HepG2 (cell line): Measurements from ENCODE around the gene R3HDM4. TPM values are rescaled to one million over a fixed set of nuclear protein-coding genes. Genes with fewer than 3 reads are reported as not detected.

Experiments used
- ATAC-seq: fragments of 200-7000 bp; cut with Tn5 transposase; 3 replicates; pipeline ENCODE4 v1.9.1; 2020; ENCODE audit warnings: mild to moderate bottlenecking, moderate library complexity
- BruUV-seq: library from RNA; stranded (reverse); fragments of 400-500 nt; replicated peaks from 2 replicates; lab custom pipeline; 2021; lab: Mats Ljungman, UMichigan
- CTCF ChIA-PET: fragments of 300-600 bp; formaldehyde crosslinking; extraction: SDS; loops from one replicate; lab custom pipeline; 2021; ENCODE audit warnings: low total read pairs, inconsistent platforms, low intra/inter-chr PET ratio; lab: Yijun Ruan, JAX
- POLR2A ChIA-PET: fragments of 350-600 bp; sonication (Branson Sonifier 250); formaldehyde crosslinking; loops from one replicate; lab custom pipeline; 2020; ENCODE audit warnings: antibody characterized with exemption, inconsistent platforms; lab: Yijun Ruan, JAX
- DNase-seq: peaks from one replicate; pipeline ENCODE4 v3.0.0-alpha.2; 2015; ENCODE audit warnings: low spot score
- FAIRE-seq: peaks from 3 replicates; lab custom pipeline; 2011; peaks lifted over from hg19 to GRCh38; lab: Jason Lieb, UNC
- H2AFZ ChIP-seq: one replicate; pipeline ENCODE4 v1.6.1; 2011; ENCODE audit warnings: low read length, inconsistent platforms
- H3K27ac ChIP-seq: fragments of 300-600 bp; 3 replicates; pipeline ENCODE4 v1.8.0; 2011; ENCODE audit warnings: mixed run types, mild to moderate bottlenecking, mixed read lengths, low read length, inconsistent platforms; ENCODE audit not compliant: insufficient read depth; ENCODE audit errors: extremely low read length
- H3K27me3 ChIP-seq, 2 experiments: fragments of 200-600 bp in 1 of 2; 2 replicates in 1 of 2; 3 replicates in 1 of 2; pipeline versions ENCODE4 v1.6.0 to v1.8.0; 2011; ENCODE audit warnings: low read length in 2 of 2, mild to moderate bottlenecking in 2 of 2, moderate library complexity in 2 of 2, inconsistent platforms in 1 of 2; ENCODE audit not compliant: insufficient read depth in 2 of 2, control insufficient read depth in 1 of 2
- H3K36me3 ChIP-seq, 2 experiments: fragments of 200-600 bp in 1 of 2; replicated peaks in 1 of 2; 2 replicates in 1 of 2; 3 replicates in 1 of 2; pipeline versions ENCODE4 v1.5.1 to v1.8.0; 2011; ENCODE audit warnings: low read length in 2 of 2, inconsistent platforms in 1 of 2; ENCODE audit not compliant: insufficient read depth in 2 of 2, control insufficient read depth in 1 of 2
- H3K4me1 ChIP-seq: 2 replicates; pipeline ENCODE4 v1.5.1; 2012; ENCODE audit warnings: low read length, inconsistent platforms; ENCODE audit not compliant: insufficient read depth
- H3K4me2 ChIP-seq: 2 replicates; pipeline ENCODE4 v1.6.0; 2011; ENCODE audit warnings: low read depth, low read length, inconsistent platforms
- H3K4me3 ChIP-seq, 3 experiments: fragments of 200-600 bp in 1 of 3; sonication (generic), shearing (Covaris generic) in 1 of 3; replicated peaks in 1 of 3; 2 replicates each; pipeline ENCODE4 v1.5.1; 2011 to 2016; ENCODE audit warnings: low read length in 3 of 3, inconsistent platforms in 2 of 3, low read depth in 2 of 3, mild to moderate bottlenecking in 2 of 3, control low read depth in 1 of 3, mixed read lengths in 1 of 3; ENCODE audit not compliant: insufficient read depth in 1 of 3
- H3K79me2 ChIP-seq: one replicate; pipeline ENCODE4 v1.6.1; 2011; ENCODE audit warnings: low read length, inconsistent platforms; ENCODE audit not compliant: insufficient read depth
- H3K9ac ChIP-seq: 2 replicates; pipeline ENCODE4 v1.6.0; 2011; ENCODE audit warnings: mild to moderate bottlenecking, low read depth, low read length, inconsistent platforms; ENCODE audit not compliant: insufficient read depth
- H3K9me3 ChIP-seq: 2 replicates; pipeline ENCODE4 v1.5.1; 2012; ENCODE audit warnings: mild to moderate bottlenecking, low read length
- H4K20me1 ChIP-seq: 2 replicates; pipeline ENCODE4 v1.6.0; 2011; ENCODE audit warnings: inconsistent platforms, mild to moderate bottlenecking, low read length, moderate library complexity; ENCODE audit not compliant: insufficient read depth
- ARNTL ChIP-seq: sonication (generic); formaldehyde crosslinking; IDR thresholded peaks from 2 replicates; pipeline ENCODE4 v1.4.0; 2020; ENCODE audit warnings: mild to moderate bottlenecking, missing genetic modification reagents
- GATAD1 ChIP-seq: IDR thresholded peaks from 2 replicates; pipeline ENCODE4 v1.6.1; 2016; ENCODE audit warnings: missing genetic modification reagents, missing compliant biosample characterization
- GATAD2A ChIP-seq: IDR thresholded peaks from 2 replicates; pipeline ENCODE4 v1.6.1; 2016
- GPN1 ChIP-seq: sonication (generic); formaldehyde crosslinking; IDR thresholded peaks from 2 replicates; pipeline ENCODE4 v1.5.1; 2020; ENCODE audit warnings: missing genetic modification reagents, borderline replicate concordance
- HNF4A ChIP-seq: sonication (generic); formaldehyde crosslinking; IDR thresholded peaks from 2 replicates; pipeline ENCODE4 v1.4.0; 2020; ENCODE audit warnings: missing genetic modification reagents
- SALL2 ChIP-seq: sonication (generic); formaldehyde crosslinking; IDR thresholded peaks from 2 replicates; pipeline ENCODE4 v1.8.1; 2023; ENCODE audit warnings: mild to moderate bottlenecking, missing genetic modification reagents, inconsistent platforms
- TEAD2 ChIP-seq: sonication (generic); formaldehyde crosslinking; IDR thresholded peaks from 2 replicates; pipeline ENCODE4 v1.9.0; 2021; ENCODE audit warnings: missing genetic modification reagents
- U2AF2 ChIP-seq: fragments of 200-400 bp; formaldehyde crosslinking; IDR thresholded peaks from 2 replicates; pipeline ENCODE4 v1.6.1; 2017; ENCODE audit warnings: low read depth, mild to moderate bottlenecking, low read length
- YEATS4 ChIP-seq: sonication (generic); formaldehyde crosslinking; IDR thresholded peaks from 2 replicates; pipeline ENCODE4 v1.4.0; 2020; ENCODE audit warnings: missing genetic modification reagents, borderline replicate concordance
- ZFX ChIP-seq: sonication (generic); formaldehyde crosslinking; IDR thresholded peaks from 2 replicates; pipeline ENCODE4 v1.4.0; 2020; ENCODE audit warnings: mild to moderate bottlenecking, low read depth, missing genetic modification reagents, moderate library complexity
- ZMYM2 ChIP-seq: sonication (generic); formaldehyde crosslinking; IDR thresholded peaks from 2 replicates; pipeline ENCODE4 v1.8.0; 2022; ENCODE audit warnings: mild to moderate bottlenecking, missing genetic modification reagents
- ZNF496 ChIP-seq: sonication (generic); formaldehyde crosslinking; IDR thresholded peaks from 2 replicates; pipeline ENCODE4 v1.8.1; 2023; ENCODE audit warnings: mild to moderate bottlenecking, moderate library complexity, missing genetic modification reagents; ENCODE audit not compliant: insufficient replicate concordance
- WGBS: methylation state at CpG from one replicate; pipeline ENCODE4 v1.1.6; 2017; ENCODE audit warnings: low lambda C conversion rate; 5-methylcytosine and 5-hydroxymethylcytosine counted together
- in situ Hi-C: cut with HindIII; loops from 2 replicates; pipeline ENCODE4 v1.10.0; 2017; ENCODE audit warnings: low pct_unique_long_range_greater_than_20kb; ENCODE audit not compliant: extremely low pct_ligation_motif_present
- intact Hi-C: fragments of 100-400 bp; cut with micrococcal nuclease; formaldehyde crosslinking; loops from one replicate; pipeline ENCODE4 v1.10.0; 2022; ENCODE audit not compliant: unreplicated experiment
- polyA plus RNA-seq, 8 experiments: library from polyadenylated mRNA; depleted of rRNA in 3 of 8; stranded (reverse) in 7 of 8; unstranded in 1 of 8; fragments of >200 nt; fragmentation: Illumina TruSeq in 4 of 8; extraction: Trizol in 4 of 8; gene quantifications; 2 replicates each; pipeline versions ENCODE4 v1.2.1 to v1.2.3, GENCODE V29; 2011 to 2016; ENCODE audit warnings: low read depth in 4 of 8, missing spikeins in 1 of 8, mixed read lengths in 1 of 8; ENCODE audit not compliant: insufficient read depth in 1 of 8
- total RNA-seq, 5 experiments: library from RNA; depleted of rRNA; stranded (reverse); fragments of >200 nt; fragmentation: Illumina TruSeq; extraction: Trizol; gene quantifications; 2 replicates each; pipeline ENCODE4 v1.2.3, GENCODE V29; 2016; ENCODE audit warnings: low read depth in 1 of 5
- TF ChIP-seq, protein P1 (sequence below): sonication (generic); formaldehyde crosslinking; IDR thresholded peaks from 2 replicates; pipeline ENCODE4 v1.5.0; 2020; ENCODE audit warnings: mild to moderate bottlenecking, missing genetic modification reagents
- TF ChIP-seq, protein P2 (sequence below): sonication (generic); formaldehyde crosslinking; IDR thresholded peaks from 2 replicates; pipeline ENCODE4 v1.4.0; 2020; ENCODE audit warnings: mild to moderate bottlenecking, missing genetic modification reagents
- TF ChIP-seq, protein P3 (sequence below): sonication (generic); formaldehyde crosslinking; IDR thresholded peaks from 2 replicates; pipeline ENCODE4 v1.9.0; 2022; ENCODE audit warnings: missing genetic modification reagents, mild to moderate bottlenecking, borderline replicate concordance

The R3HDM4 gene
- total and polyA plus RNA-seq, 2 of the 13 experiments (the other 11 are each of a cell fraction or from before 2014, with no cell fraction given) = 26.2 to 26.9 TPM

- TF ChIP-seq, protein P1, sequence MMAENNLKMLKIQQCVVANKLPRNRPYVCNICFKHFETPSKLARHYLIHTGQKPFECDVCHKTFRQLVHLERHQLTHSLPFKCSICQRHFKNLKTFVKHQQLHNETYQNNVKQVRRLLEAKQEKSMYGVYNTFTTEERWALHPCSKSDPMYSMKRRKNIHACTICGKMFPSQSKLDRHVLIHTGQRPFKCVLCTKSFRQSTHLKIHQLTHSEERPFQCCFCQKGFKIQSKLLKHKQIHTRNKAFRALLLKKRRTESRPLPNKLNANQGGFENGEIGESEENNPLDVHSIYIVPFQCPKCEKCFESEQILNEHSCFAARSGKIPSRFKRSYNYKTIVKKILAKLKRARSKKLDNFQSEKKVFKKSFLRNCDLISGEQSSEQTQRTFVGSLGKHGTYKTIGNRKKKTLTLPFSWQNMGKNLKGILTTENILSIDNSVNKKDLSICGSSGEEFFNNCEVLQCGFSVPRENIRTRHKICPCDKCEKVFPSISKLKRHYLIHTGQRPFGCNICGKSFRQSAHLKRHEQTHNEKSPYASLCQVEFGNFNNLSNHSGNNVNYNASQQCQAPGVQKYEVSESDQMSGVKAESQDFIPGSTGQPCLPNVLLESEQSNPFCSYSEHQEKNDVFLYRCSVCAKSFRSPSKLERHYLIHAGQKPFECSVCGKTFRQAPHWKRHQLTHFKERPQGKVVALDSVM (CRISPR knock-in tag) = no peak
Measured at GRCh38 chr19:927351-927779, 14.3 kb upstream of the R3HDM4 start (continued).

DNA sequence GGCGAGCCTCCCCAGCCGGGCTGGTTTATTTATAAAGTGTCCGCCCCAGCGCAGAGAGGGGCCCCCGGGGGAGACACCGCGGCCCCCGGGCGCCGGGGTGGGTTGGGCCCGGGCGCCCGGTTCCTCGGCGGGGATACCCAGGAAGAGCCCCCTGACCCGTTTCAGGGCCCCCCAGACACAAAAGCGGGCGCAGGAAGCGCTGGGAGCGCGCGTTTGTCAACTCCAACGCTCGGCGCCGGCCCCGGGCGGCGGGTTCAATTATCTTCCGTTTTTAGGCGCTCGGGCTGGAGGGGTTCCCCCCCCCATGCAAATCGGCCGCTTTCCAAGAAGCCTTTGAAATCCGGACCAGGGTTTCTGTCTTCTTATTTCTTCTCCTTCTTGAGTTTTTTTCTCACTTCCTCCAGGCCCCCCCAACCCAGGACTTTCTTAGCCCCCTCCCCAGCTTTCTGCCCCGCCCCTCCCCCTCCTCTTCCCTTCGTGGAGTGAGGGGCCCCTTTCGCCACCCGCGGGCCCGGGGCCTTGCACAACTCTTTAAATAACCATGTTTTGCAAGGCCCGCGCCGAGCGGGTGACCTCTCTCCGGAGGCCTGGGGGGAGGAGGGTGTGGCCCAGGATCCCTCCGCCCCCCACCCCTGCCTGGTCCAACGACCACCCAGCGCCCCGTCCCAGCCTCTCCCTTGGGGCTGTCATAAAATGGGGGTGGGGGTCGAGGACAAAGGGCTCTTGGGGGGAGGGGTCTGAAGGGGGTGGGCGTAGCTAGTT lies 13.8 kb upstream of the R3HDM4 start:
- intact Hi-C loops (loop anchor here (10.0 kb wide), 1 partner anchor 262 kb away; the partner anchor contains the start of gene RNF126), in situ Hi-C loops (loop anchor here (5.0 kb wide), 1 partner anchor 36 kb away; no protein-coding TSS in a partner anchor)
- peaks cover 10% of the 10 kb centered on the region; the same call in 1 of the 2 replicates for H4K20me1 ChIP-seq
- H3K36me3 ChIP-seq = peaks cover 6 to 23% of the 10 kb centered on the region in 2 experiments; a peak in 4 of 5 replicates
- peak overlapping the region; percentile 88 to 98 (median 96) for H3K4me3 ChIP-seq
- ChIA-PET POLR2A (interaction anchor here (1.3 to 2.2 kb wide), 7 partner anchors 9 to 58 kb away, joined by 3 to 42 read pairs (median 5); partner anchors contain the start of gene WDR18), CTCF (interaction anchor here (3.5 kb wide), 1 partner anchor 56 kb away, joined by 14 read pairs; the partner anchor contains the start of gene WDR18)
- FAIRE-seq = no peak
- H3K4me2 ChIP-seq = peak overlapping the region; percentile 93
- DNase-seq = peak; percentile 85
- WGBS = under 1% methylated on average over 39 of the region's 52 CpGs
- ATAC-seq = peak; percentile 16
- peaks cover 55% of the 10 kb centered on the region for H3K4me1 ChIP-seq
- H3K27me3 ChIP-seq = no peaks in the 10 kb centered on the region
- no peaks in the 10 kb centered on the region for H3K9me3 ChIP-seq
- H3K79me2 ChIP-seq = peaks cover 55% of the 10 kb centered on the region
- H3K27ac ChIP-seq = peak overlapping the region; percentile 92
- H3K9ac ChIP-seq = peak overlapping the region; percentile 98
- TSS peak; percentile 54 for BruUV-seq
- no peak overlapping the region for H2AFZ ChIP-seq
- 0 out of 2 replicates have a peak, but pooled peaks have one; percentile 20 for TF ChIP-seq ARNTL
- no peak for TF ChIP-seq TEAD2 (CRISPR knock-in tag)
- 0 out of 2 replicates have a peak, but pooled peaks have one; percentile 30 for TF ChIP-seq YEATS4
- peak; percentile 77; the same call in 1 of the 2 replicates for TF ChIP-seq SALL2
- TF ChIP-seq GATAD2A (CRISPR knock-in tag) = peak; percentile 63; the same call in 1 of the 2 replicates
- peak; percentile 59 for TF ChIP-seq HNF4A (CRISPR knock-in tag)
- no peak for TF ChIP-seq ZMYM2 (CRISPR knock-in tag)
- TF ChIP-seq, protein P2, sequence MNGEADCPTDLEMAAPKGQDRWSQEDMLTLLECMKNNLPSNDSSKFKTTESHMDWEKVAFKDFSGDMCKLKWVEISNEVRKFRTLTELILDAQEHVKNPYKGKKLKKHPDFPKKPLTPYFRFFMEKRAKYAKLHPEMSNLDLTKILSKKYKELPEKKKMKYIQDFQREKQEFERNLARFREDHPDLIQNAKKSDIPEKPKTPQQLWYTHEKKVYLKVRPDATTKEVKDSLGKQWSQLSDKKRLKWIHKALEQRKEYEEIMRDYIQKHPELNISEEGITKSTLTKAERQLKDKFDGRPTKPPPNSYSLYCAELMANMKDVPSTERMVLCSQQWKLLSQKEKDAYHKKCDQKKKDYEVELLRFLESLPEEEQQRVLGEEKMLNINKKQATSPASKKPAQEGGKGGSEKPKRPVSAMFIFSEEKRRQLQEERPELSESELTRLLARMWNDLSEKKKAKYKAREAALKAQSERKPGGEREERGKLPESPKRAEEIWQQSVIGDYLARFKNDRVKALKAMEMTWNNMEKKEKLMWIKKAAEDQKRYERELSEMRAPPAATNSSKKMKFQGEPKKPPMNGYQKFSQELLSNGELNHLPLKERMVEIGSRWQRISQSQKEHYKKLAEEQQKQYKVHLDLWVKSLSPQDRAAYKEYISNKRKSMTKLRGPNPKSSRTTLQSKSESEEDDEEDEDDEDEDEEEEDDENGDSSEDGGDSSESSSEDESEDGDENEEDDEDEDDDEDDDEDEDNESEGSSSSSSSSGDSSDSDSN (CRISPR knock-in tag) = peak; percentile 62
- TF ChIP-seq U2AF2 = no peak
- TF ChIP-seq ZFX (CRISPR knock-in tag) = peak; percentile 61
- TF ChIP-seq GATAD1 = peak; percentile 6; the same call in 1 of the 2 replicates
- TF ChIP-seq ZNF496 (CRISPR knock-in tag) = no peak
- no peak for TF ChIP-seq GPN1 (CRISPR knock-in tag)
- TF ChIP-seq, protein P3, sequence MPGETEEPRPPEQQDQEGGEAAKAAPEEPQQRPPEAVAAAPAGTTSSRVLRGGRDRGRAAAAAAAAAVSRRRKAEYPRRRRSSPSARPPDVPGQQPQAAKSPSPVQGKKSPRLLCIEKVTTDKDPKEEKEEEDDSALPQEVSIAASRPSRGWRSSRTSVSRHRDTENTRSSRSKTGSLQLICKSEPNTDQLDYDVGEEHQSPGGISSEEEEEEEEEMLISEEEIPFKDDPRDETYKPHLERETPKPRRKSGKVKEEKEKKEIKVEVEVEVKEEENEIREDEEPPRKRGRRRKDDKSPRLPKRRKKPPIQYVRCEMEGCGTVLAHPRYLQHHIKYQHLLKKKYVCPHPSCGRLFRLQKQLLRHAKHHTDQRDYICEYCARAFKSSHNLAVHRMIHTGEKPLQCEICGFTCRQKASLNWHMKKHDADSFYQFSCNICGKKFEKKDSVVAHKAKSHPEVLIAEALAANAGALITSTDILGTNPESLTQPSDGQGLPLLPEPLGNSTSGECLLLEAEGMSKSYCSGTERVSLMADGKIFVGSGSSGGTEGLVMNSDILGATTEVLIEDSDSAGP (CRISPR knock-in tag) = peak; percentile 29
